Stomach (tissue), 4 donors: ENCODE results near the gene CLEC7A.

Source experiments
- CTCF ChIP-seq, 7 experiments: fragments of 450-650 bp in 4 of 7; fragments of 200-600 bp in 3 of 7; sonication (generic) in 3 of 7; IDR thresholded peaks; one replicate each; pipeline ENCODE4 v1.5.1; 2016 to 2019; ENCODE audit warnings: antibody characterized with exemption in 7 of 7, control low read depth in 2 of 7, mild to moderate bottlenecking in 1 of 7
- POLR2A ChIP-seq, 4 donors: fragments of 450-650 bp; IDR thresholded peaks; one replicate each; pipeline ENCODE4 v1.6.1; 2016; ENCODE audit warnings: antibody characterized with exemption in 4 of 4, control low read depth in 2 of 4, mild to moderate bottlenecking in 1 of 4, moderate library complexity in 1 of 4

- TF ChIP-seq CTCF (IDR thresholded peaks at IDR 0.05) = no peak
- no peak for TF ChIP-seq POLR2A (IDR thresholded peaks at IDR 0.05)
Measured at GRCh38 chr12:10073261-10073660, 56.7 kb downstream of the CLEC7A start.
